HG03095 (cell line): ENCODE results near the gene SMARCC2.

ENCODE experiments used
- ATAC-seq: cut with Tn5 transposase; IDR thresholded peaks from one replicate; pipeline ENCODE4 v1.9.1; 2021; ENCODE audit warnings: moderate library complexity; ENCODE audit not compliant: unreplicated experiment

SMARCC2 gene

GRCh38 chr12:56152756-56153677, 36.3 kb downstream of the SMARCC2 start:
- no peak for ATAC-seq

GRCh38 chr12:56152132-56152755, 37.0 kb downstream of the SMARCC2 start, which contains the start of gene MYL6B:
MYL6B (plus strand) TSS chr12:56152587; CDS start chr12:56153919, 1,332 bp downstream.
- peak; percentile 87 for ATAC-seq

GRCh38 chr12:56151672-56152131, 37.6 kb downstream of the SMARCC2 start:
- ATAC-seq = peak; percentile 46

- ATAC-seq = no peak
Observed at GRCh38 chr12:56150563-56150962, 38.7 kb downstream of the SMARCC2 start.

GRCh38 chr12:56146492-56147460, 42.5 kb downstream of the SMARCC2 start:
- ATAC-seq = no peak

GRCh38 chr12:56145217-56145616, 44.1 kb downstream of the SMARCC2 start:
- ATAC-seq = no peak

GRCh38 chr12:56143870-56144269, 45.4 kb downstream of the SMARCC2 start:
- no peak for ATAC-seq

GRCh38 chr12:56143217-56143616, 46.1 kb downstream of the SMARCC2 start:
- no peak for ATAC-seq

- no peak for ATAC-seq
Observed at GRCh38 chr12:56141946-56142784, 47.1 kb downstream of the SMARCC2 start.

- ATAC-seq = no peak
Observed at GRCh38 chr12:56137853-56138571, 51.3 kb downstream of the SMARCC2 start.

GRCh38 chr12:56134897-56135296, 54.4 kb downstream of the SMARCC2 start:
- no peak for ATAC-seq

- no peak for ATAC-seq
Observed at GRCh38 chr12:56130876-56131275, 58.4 kb downstream of the SMARCC2 start.

GRCh38 chr12:56129942-56130495, 59.3 kb downstream of the SMARCC2 start:
- no peak for ATAC-seq

GRCh38 chr12:56129206-56129941, 59.9 kb downstream of the SMARCC2 start:
- ATAC-seq = no peak

- ATAC-seq = no peak
Observed at GRCh38 chr12:56128670-56129205, 60.5 kb downstream of the SMARCC2 start.

GRCh38 chr12:56127888-56128669, 61.2 kb downstream of the SMARCC2 start, which contains the start of gene ESYT1:
ESYT1 (plus strand) TSS chr12:56128267; CDS start chr12:56128320, 53 bp downstream.
- ATAC-seq = peak; percentile 86

GRCh38 chr12:56127485-56127887, 61.8 kb downstream of the SMARCC2 start:
- no peak for ATAC-seq
